RCC 7860 (cell line): ENCODE data around the gene DYSF.

Experiments used
- DNase-seq: peaks from one replicate; pipeline ENCODE4 v3.0.0-alpha.2; 2015; ENCODE audit warnings: low spot score
- FAIRE-seq: peaks from 2 replicates; lab custom pipeline; 2012; peaks lifted over from hg19 to GRCh38; lab: Jason Lieb, UNC

DYSF gene

GRCh38 chr2:71496156-71496770 is 42.9 kb downstream of the DYSF start:
- DNase-seq = no peak

GRCh38 chr2:71498261-71498701 is 44.9 kb downstream of the DYSF start:
- peak; percentile 100 for DNase-seq

More at GRCh38 chr2:71496156-71496770, 42.9 kb downstream of the DYSF start:
- FAIRE-seq = no peak

GRCh38 chr2:71499691-71500090 is 46.3 kb downstream of the DYSF start:
- DNase-seq (no peak), FAIRE-seq (no peak)

More at GRCh38 chr2:71498261-71498701, 44.9 kb downstream of the DYSF start:
- FAIRE-seq = peak; percentile 98

GRCh38 chr2:71500426-71501079 is 47.2 kb downstream of the DYSF start:
- no peak for DNase-seq
- no peak for FAIRE-seq

GRCh38 chr2:71502941-71503738 is 49.8 kb downstream of the DYSF start:
- FAIRE-seq (no peak), DNase-seq (no peak)

GRCh38 chr2:71503837-71504236 is 50.5 kb downstream of the DYSF start:
- FAIRE-seq = no peak
- no peak for DNase-seq

- no peak for DNase-seq
- no peak for FAIRE-seq
Measured at GRCh38 chr2:71504611-71505010, 51.2 kb downstream of the DYSF start.

- FAIRE-seq (no peak), DNase-seq (no peak)
Measured at GRCh38 chr2:71505086-71505769, 51.9 kb downstream of the DYSF start.

- DNase-seq = no peak
- FAIRE-seq = no peak
Measured at GRCh38 chr2:71505770-71506140, 52.4 kb downstream of the DYSF start.

GRCh38 chr2:71506222-71507153 is 53.1 kb downstream of the DYSF start:
- no peak for DNase-seq
- no peak for FAIRE-seq

GRCh38 chr2:71507476-71507875 is 54.1 kb downstream of the DYSF start:
- FAIRE-seq (no peak), DNase-seq (no peak)

- DNase-seq (peak; percentile 49), FAIRE-seq (no peak)
Measured at GRCh38 chr2:71510196-71510807, 56.9 kb downstream of the DYSF start.

- no peak for FAIRE-seq
- DNase-seq = no peak
Measured at GRCh38 chr2:71510938-71511337, 57.6 kb downstream of the DYSF start.

GRCh38 chr2:71511776-71512175 is 58.4 kb downstream of the DYSF start:
- DNase-seq = no peak
- FAIRE-seq = no peak

- no peak for DNase-seq
- no peak for FAIRE-seq
Measured at GRCh38 chr2:71512386-71512785, 59.0 kb downstream of the DYSF start.

- DNase-seq = no peak
- FAIRE-seq = no peak
Measured at GRCh38 chr2:71513096-71513495, 59.7 kb downstream of the DYSF start.

GRCh38 chr2:71513721-71514120 is 60.4 kb downstream of the DYSF start:
- FAIRE-seq (no peak), DNase-seq (no peak)

- FAIRE-seq = no peak
- DNase-seq = no peak
Measured at GRCh38 chr2:71516253-71516888, 63.0 kb downstream of the DYSF start.

- FAIRE-seq (no peak), DNase-seq (no peak)
Measured at GRCh38 chr2:71517851-71518250, 64.5 kb downstream of the DYSF start.
